Stimulated activated CD8-positive, alpha-beta memory T cell treated with anti-CD3 and anti-CD28 coated beads, Interleukin-7, amount 100 ng/mL, for 48 hours (primary cell): ENCODE results near the gene CYTH1.

Experiments
- DNase-seq, 2 donors: peaks; one replicate each; pipeline ENCODE4 v3.0.0-alpha.2; 2020; ENCODE audit warnings: low read depth in 1 of 2; ENCODE audit errors: extremely low read depth in 1 of 2

Gene CYTH1

GRCh38 chr17:78629436-78629995, 152.6 kb downstream of the CYTH1 start:
- no peak for DNase-seq

- DNase-seq, result no peak
These were observed 153.3 kb downstream of the CYTH1 start for GRCh38 chr17:78628547-78629435.

DNA sequence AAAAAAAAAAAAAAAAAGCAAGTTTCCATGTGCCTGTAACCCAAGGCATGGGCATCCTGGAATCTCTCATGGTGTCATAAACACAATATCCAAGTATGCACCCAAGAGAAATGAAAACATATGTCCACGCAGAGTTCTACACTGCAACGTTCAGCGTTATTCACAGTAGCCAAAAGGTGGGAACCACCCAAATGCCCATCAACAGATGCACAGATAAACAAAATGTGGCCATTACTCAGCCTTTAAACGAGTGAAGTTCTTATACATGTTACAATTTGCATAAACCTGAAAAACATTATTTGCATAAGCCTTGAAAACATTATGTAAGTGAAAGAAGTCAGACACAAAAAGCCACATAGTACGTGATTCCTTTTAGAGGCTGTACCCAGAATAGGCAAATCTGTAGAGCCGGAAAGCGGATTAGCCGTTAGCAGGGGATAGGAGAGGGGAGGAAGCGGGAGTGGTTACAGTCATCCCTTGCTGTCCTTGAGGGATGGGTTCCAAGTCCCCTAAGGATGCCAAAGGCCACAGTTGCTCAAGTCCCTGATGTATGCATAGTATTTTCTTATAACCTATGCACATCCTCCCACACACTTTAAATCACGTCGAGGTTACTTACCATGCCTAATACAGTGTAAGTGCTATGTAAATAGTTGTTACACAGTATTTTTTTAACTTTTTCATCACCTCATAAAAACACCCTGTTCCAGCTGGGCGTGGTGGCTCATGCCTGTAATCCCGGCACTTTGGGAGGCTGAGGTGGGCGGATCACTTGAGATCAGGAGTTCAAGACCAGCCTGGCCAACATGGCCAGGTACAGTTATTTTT, 157.5 kb downstream of the CYTH1 start:
- DNase-seq, result no peak
